ENCODE data around the gene SORCS2.
A peak's percentile ranks its signal among the peaks of the same experiment; 100 is the strongest.

SORCS2 gene

GRCh38 chr4:7500404-7500803 lies 308.1 kb downstream of the SORCS2 start:
- DNase-seq: no peak

DNA sequence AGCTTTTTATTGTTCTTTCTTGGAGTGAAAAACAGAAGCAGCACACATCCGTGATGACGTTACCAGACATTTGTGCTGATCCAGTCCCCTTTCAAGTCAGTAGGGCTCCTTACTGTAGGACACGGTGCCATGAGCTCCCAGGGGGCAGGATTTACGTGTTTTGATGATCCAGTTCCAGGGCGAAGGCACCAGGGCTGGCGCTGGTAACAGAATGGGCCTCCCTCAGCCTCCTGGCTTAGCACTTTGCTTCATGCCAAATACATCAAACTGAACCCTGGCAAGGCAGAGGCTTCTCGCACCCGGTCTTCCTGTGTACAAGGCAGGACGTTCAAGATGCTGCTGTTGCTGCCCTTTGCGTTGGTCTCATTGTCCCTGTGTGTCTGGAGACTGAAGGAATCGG lies 309.0 kb downstream of the SORCS2 start:
- DNase-seq: peak in 1 of 51 donors; percentile 40

- no peak for DNase-seq
Measured at GRCh38 chr4:7501873-7502272, 309.5 kb downstream of the SORCS2 start.

GRCh38 chr4:7503559-7504249 lies 311.4 kb downstream of the SORCS2 start:
- no peak for DNase-seq

DNA sequence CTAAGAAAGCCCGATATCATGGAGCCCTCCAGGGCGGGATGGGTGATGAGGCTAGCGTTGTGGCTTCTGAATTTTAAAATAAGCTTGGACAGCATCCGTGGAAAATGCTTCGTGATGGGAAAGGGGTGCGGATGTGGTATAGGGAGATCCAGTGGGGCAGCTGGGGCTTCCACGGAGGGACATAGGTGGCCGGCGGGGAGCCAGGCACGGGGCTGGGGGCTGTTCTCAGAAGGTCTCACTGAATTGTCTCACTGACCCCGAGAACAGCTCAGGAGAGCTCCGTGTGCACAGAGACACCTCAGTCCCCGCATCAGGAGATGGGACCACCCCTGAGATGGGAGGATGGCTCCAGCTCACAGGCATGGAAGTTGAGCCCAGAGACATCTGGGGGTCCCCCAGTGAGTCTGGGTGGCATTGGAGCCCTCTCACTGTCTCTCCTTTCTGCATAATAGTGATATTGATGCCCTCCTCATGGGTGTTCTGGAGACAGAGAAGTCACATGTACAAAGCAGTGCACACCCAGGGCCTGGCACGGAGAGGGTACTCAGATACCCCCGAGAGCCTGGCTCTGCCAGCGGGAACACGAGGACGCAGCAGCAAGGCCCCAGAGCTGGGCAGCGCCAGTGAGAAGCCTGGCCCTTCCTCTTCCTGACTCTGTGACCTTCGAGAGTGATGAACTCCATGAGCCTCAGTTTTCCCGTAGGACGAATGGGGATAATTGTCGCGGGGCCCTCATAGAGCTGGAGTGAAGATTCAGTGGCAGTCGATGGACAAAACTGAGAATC lies 313.0 kb downstream of the SORCS2 start:
- no peak for DNase-seq

DNA sequence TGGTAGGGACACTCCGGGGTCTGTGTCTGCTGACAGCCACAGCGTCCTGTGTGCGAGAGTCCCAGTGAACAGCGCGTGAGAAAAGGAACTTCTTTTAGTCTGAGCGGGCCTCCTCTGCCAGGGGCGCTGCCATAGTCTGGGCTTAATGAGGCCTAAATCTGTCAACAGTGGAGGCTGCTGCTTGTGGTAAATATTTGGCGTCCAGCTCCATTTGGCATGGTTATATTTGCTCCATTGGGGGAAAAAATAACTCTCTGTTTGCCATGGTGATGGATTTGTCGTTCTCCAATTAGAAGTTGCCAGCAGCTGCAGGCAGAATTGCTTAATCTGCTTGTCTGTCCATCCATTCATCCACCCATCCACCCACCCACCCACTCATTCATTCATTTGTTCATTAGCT lies 313.8 kb downstream of the SORCS2 start:
- DNase-seq: peak in 17 of 51 donors; percentile 5 to 55 (median 28)

DNA sequence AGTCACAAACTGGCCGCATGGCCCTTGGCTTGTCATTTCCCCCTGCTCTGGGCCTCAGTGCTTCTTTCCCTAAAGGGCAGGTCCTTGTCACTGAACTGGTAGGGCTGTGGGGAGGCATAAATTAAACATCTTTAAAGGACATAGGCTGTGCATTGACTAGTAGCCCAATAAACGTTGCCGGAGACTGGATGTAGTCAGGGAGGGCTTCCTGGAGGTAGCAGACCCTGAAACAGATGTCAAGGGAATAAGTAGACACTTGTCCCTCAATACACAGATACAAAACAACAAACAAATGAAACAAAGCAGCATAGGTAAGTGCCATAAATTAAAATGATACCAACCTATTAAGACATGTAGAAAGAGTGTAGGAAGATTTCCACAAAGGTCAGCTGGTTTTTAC lies 314.2 kb downstream of the SORCS2 start:
- DNase-seq: no peak

- no peak for DNase-seq
Measured at GRCh38 chr4:7507381-7507780, 315.0 kb downstream of the SORCS2 start.

GRCh38 chr4:7510066-7510465 lies 317.7 kb downstream of the SORCS2 start:
- DNase-seq: no peak

- no peak for DNase-seq
Measured at GRCh38 chr4:7510538-7510937, 318.2 kb downstream of the SORCS2 start.

DNA sequence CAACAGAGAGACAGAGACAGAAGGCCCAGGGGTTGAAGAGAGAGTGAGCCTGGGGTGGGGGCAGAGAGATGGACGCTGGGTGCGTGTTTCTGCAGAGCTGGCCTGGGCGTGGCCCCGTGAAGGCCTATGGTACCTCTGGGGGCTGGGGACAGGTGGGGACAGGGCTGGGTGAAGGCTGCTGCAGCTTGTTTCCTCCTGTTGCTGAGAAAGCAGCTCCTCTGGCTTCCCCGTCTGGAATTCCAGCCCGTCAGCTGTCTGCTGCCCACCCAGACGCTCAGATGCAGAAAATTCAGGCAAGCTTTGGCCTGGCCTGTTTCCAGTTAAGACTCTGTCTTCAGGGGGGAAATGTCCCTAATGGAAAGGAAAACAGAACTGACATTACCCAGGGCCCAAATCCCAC lies 319.2 kb downstream of the SORCS2 start:
- no peak for DNase-seq

DNA sequence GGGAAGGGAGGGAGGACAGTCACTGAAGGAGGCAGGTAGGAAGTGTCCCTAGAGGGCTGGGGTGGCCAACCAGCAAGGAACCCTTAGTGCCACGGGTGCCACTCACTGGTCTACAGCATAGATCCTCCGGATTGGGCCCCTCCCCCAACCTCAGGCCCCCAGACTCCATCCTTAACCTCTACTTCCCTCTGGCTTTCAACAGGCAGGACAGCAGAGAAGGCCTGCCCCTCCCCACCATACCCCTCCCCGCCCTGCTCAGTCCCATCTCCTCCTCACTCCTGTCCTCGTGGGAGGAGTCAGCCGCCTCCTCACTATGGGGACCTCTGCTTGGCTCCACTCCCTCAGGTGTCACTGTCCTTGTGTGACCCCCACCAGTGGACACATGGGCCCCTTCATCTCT lies 320.1 kb downstream of the SORCS2 start:
- DNase-seq: no peak

GRCh38 chr4:7512946-7513345 lies 320.6 kb downstream of the SORCS2 start:
- DNase-seq: no peak

DNA sequence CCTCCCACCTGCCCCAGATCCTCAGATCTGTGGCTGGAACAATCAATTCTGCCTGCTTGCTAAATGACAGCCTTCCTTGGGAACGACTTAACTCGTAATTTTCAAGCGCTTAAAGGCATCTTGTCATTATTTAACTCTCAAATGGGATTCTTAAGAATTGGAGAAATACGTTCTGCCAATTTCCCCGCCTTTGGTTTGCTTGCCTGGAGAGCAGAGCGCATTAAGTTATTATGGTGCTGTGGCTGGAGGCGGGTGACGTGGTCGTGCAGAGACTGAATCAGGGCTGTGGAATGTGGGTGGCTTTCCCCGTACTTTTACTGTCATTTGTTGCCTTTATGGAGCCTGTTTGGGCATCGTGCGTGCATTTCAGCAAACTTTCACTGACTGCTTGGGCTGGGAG lies 321.3 kb downstream of the SORCS2 start:
- DNase-seq: peak in 3 of 51 donors; percentile 16 to 39 (median 20)

DNA sequence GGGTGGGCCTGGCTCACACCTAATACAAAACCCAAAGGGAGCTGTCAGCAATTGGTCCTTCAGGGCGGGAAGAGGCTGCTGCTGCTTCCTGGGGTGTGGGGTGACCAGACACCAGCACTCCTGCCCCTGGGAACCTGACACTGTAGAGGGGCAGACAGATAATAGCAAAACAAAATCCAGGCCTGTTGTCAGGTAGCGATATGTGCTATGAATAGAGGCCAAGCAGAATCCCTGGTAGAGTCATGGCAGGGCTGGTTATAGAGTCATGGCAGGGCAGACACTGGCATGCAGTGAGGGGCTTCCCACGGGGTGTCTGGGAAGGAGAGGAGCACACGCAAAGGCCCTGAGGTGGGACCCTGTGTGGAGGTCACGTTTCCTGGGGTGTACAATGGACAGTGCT lies 321.9 kb downstream of the SORCS2 start:
- no peak for DNase-seq

DNA sequence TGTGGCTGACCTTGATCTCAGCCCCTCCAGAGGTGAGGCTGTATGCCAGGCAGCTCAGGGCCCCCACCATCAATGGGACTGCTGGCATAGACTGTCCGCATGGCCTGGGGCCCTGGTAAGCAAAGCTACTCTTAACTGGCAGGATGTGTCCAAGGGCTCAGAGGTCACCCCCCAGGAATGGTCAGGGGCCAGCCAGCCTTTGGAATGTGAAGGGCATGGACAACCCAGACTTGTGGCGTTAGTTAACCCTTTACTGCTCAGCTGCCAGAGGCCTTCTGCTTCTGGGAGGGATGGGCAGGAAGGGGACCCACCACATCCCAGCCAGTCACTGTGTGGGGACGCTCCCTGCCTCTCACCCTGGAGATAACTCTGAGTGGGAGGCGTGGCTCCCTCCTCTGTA lies 322.5 kb downstream of the SORCS2 start:
- no peak for DNase-seq

DNA sequence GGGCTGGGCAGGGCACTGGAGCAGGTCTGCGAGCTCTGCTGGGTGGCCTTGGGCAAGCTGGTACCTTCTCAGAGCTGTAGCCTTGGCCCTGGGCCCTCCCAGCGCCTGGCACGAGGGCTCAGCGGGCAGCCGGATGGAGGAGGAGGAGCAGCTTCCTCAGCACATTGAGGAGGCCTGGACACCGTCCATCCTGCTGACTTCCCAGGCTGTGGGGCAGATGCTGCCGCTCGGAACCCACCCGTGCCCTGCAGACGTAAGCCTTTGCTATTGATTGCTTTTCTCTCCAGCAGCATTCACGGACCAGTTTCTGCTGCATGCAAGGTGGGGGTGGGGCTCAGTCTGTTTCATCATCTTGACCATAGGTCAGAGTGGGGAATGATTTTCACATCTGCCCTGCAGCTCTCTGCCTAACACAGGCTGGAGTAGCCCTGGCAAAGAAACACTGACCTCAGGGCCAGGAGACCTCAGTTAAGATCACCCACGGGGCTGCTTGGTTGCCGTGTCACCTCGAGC lies 323.1 kb downstream of the SORCS2 start:
- DNase-seq: no peak

DNA sequence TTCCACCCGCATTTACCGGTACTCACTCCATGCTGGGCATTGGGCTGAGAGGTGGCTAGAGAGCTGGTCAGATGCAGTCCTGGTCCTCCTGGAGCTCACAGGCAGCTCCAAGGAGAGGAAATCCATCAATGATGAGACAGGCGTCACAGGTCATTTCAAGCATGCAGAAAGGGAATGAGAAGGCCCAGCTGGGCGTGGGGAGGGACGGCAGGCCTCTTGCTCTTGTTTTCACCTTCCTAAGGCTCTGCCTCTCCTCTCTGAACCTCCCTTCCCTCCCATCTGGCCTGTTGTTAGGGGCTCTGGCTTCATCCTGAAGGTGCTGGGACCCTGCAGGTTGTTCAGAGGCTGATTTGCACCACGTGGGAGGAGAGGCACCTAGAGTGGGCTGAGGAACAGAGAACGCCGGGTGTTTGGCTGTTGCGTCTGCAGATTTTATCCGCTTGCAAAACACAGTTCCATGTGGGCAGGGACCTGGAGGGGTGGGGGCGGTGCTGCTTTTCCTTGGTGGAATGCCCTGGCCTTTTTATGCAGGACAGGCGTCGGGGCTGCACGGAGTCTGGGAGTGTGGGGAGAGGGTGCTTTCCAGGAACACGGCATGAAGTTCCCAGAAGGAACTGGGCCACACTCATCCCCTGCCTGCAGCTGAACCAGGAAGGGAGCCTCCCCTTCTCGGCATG lies 323.9 kb downstream of the SORCS2 start:
- no peak for DNase-seq

GRCh38 chr4:7516773-7517144 lies 324.4 kb downstream of the SORCS2 start:
- no peak for DNase-seq

GRCh38 chr4:7518871-7519637 lies 326.7 kb downstream of the SORCS2 start:
- peak in 6 of 51 donors; percentile 15 to 25 (median 20) for DNase-seq

- DNase-seq: no peak
Measured at GRCh38 chr4:7519638-7520376, 327.5 kb downstream of the SORCS2 start.

All from hypothalamus (tissue), 51 donors.